ENCODE results near the gene BBS1. TPM values are rescaled to one million over a fixed set of nuclear protein-coding genes. Genes with fewer than 3 reads are reported as not detected.

The BBS1 gene
- total RNA-seq, 1 experiment from 2014 or later: 32.2 TPM

DNA sequence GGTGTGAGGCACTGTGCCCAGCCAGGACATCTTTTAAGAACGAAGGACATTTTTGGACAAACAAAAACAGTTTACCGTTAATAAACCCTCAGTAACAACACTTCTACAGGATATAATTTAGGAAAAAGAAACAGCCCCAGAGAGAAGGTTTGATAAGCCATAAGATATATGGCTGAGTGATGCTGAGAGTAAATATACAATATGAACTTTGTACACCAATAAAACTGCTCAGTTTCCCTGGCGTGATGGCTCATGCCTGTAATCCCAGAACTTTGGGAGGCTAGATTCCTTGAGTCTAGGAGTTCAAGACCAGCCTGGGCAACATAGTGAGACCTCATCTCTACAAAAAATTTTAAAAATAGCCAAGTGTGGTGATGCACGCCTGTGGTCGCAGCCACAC lies 11.9 kb upstream of the BBS1 start:
- Mint-ChIP-seq H3K27ac (ENCODE audit: unreplicated experiment) (no peak overlapping the region), H3K27me3 (ENCODE audit: unreplicated experiment) (no peaks in the 10 kb centered on the region), H3K4me3 (ENCODE audit: low read depth, unreplicated experiment) (no peak overlapping the region), H3K4me1 (ENCODE audit: low read depth, unreplicated experiment) (no peaks in the 10 kb centered on the region), H3K9me3 (ENCODE audit: low read depth, unreplicated experiment) (no peaks in the 10 kb centered on the region), H3K36me3 (ENCODE audit: insufficient read depth, unreplicated experiment) (peaks cover 29% of the 10 kb centered on the region)
- no peak for DNase-seq
- intact Hi-C loops (cut with micrococcal nuclease; ENCODE audit: unreplicated experiment): no loop called here
- no TSS peak for BruUV-seq (replicated peaks)
- TF ChIP-seq, protein P1, sequence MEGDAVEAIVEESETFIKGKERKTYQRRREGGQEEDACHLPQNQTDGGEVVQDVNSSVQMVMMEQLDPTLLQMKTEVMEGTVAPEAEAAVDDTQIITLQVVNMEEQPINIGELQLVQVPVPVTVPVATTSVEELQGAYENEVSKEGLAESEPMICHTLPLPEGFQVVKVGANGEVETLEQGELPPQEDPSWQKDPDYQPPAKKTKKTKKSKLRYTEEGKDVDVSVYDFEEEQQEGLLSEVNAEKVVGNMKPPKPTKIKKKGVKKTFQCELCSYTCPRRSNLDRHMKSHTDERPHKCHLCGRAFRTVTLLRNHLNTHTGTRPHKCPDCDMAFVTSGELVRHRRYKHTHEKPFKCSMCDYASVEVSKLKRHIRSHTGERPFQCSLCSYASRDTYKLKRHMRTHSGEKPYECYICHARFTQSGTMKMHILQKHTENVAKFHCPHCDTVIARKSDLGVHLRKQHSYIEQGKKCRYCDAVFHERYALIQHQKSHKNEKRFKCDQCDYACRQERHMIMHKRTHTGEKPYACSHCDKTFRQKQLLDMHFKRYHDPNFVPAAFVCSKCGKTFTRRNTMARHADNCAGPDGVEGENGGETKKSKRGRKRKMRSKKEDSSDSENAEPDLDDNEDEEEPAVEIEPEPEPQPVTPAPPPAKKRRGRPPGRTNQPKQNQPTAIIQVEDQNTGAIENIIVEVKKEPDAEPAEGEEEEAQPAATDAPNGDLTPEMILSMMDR (IDR thresholded peaks at IDR 0.05; ENCODE audit: unreplicated experiment): no peak
- CTCF ChIA-PET: no interaction called here

DNA sequence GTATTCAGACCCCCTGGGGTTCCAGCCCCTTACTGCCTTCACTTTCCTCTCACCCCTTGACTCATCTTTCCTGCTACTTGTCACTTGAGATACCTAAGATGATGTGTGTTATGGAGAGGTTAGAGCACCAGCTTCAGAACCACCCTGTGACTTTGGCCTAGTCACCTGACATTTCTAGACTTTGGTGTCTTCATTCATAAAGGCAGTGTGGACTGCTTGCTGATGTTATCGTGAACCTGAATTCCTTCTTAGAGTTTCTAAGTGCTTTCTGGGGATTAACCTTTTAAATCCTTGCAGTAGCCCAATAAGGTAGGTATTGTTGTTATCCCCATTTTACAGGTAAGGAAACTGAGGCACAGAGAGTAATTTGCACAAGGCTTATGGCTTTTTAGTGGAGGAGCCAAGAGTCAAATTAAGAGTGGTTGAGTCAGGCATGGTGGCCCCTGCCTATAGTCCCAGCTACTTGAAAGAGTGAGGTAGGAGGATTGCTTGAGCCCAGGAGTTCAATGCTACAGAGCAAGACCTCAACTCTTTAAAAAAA lies 5.1 kb upstream of the BBS1 start:
- Mint-ChIP-seq H3K4me1 (ENCODE audit: low read depth, unreplicated experiment) (no peaks in the 10 kb centered on the region), H3K4me3 (ENCODE audit: low read depth, unreplicated experiment) (no peak overlapping the region), H3K9me3 (ENCODE audit: low read depth, unreplicated experiment) (no peaks in the 10 kb centered on the region), H3K27me3 (ENCODE audit: unreplicated experiment) (no peaks in the 10 kb centered on the region), H3K27ac (ENCODE audit: unreplicated experiment) (no peak overlapping the region), H3K36me3 (ENCODE audit: insufficient read depth, unreplicated experiment) (peaks cover 28% of the 10 kb centered on the region)
- CTCF ChIA-PET: no interaction called here
- TF ChIP-seq, protein P1 (IDR thresholded peaks at IDR 0.05; ENCODE audit: unreplicated experiment): no peak
- no peak for DNase-seq
- BruUV-seq (replicated peaks): no TSS peak
- intact Hi-C loops (cut with micrococcal nuclease; ENCODE audit: unreplicated experiment): no loop called here

DNA sequence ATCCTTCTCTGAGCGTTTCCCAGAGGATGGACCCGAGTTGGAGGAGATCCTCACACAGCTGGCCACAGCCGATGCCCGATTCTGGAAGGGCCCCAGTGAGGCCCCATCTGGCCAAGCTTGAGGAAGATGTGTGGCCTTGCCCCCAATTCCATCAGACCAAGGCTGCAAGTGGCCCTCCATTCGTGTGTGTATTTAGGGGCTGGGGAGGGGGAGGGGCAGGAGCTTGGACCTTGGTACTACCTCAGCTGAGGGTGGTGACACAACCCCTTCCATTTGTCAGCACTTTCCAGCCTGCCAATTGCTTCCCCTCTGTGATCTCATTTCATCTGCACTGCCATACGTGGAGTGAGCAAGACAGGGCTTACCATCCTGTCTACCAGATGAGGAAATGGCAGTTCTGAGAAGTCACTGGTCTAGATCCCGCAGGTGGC lies 1.3 kb upstream of the BBS1 start:
- DNase-seq: no peak
- no peak overlapping the region for H3K4me3 Mint-ChIP-seq (ENCODE audit: low read depth, unreplicated experiment)
- H3K27me3 Mint-ChIP-seq (ENCODE audit: unreplicated experiment): no peaks in the 10 kb centered on the region
- no peak overlapping the region for H3K27ac Mint-ChIP-seq (ENCODE audit: unreplicated experiment)
- no peaks in the 10 kb centered on the region for H3K9me3 Mint-ChIP-seq (ENCODE audit: low read depth, unreplicated experiment)
- intact Hi-C loops (cut with micrococcal nuclease; ENCODE audit: unreplicated experiment): no loop called here
- CTCF ChIA-PET: interaction anchor here (0.7 kb wide), 1 partner anchor 39 kb away, joined by 3 read pairs; no protein-coding TSS in a partner anchor
- TF ChIP-seq, protein P1 (IDR thresholded peaks at IDR 0.05; ENCODE audit: unreplicated experiment): no peak
- H3K36me3 Mint-ChIP-seq (ENCODE audit: insufficient read depth, unreplicated experiment): peaks cover 33% of the 10 kb centered on the region
- BruUV-seq (replicated peaks): no TSS peak
- peaks cover 9% of the 10 kb centered on the region for H3K4me1 Mint-ChIP-seq (ENCODE audit: low read depth, unreplicated experiment)

DNA sequence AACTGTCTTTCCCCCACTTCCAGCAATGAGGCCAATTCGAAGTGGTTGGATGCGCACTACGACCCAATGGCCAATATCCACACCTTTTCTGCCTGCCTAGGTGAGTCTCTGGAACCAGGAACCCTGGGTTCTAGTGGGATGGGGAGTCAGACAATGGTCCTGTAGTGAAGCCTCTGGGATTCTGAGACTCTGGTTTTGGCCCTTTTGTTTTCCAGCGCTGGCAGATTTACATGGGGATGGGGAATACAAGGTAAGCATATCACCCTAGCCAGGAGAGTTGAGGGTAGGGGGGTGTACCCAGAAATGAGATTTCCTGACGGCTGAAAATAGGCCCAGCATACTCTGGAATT lies 530 bp downstream of the BBS1 start:
- TSS peak; percentile 70 for BruUV-seq (replicated peaks)
- Mint-ChIP-seq H3K4me3 (ENCODE audit: low read depth, unreplicated experiment) (peak overlapping the region; percentile 95), H3K36me3 (ENCODE audit: insufficient read depth, unreplicated experiment) (peaks cover 36% of the 10 kb centered on the region), H3K27me3 (ENCODE audit: unreplicated experiment) (no peaks in the 10 kb centered on the region), H3K9me3 (ENCODE audit: low read depth, unreplicated experiment) (no peaks in the 10 kb centered on the region), H3K27ac (ENCODE audit: unreplicated experiment) (peak overlapping the region; percentile 89), H3K4me1 (ENCODE audit: low read depth, unreplicated experiment) (peaks cover 9% of the 10 kb centered on the region)
- no peak for DNase-seq
- TF ChIP-seq, protein P1 (IDR thresholded peaks at IDR 0.05; ENCODE audit: unreplicated experiment): no peak
- CTCF ChIA-PET: interaction anchor here (0.5 to 0.7 kb wide), 2 partner anchors 21 to 159 kb away, joined by 3 read pairs; no protein-coding TSS in a partner anchor
- intact Hi-C loops (cut with micrococcal nuclease; ENCODE audit: unreplicated experiment): no loop called here
